SJCRH30 (cell line): Measurements from ENCODE around the gene AFF4. TPM values are rescaled to one million over a fixed set of nuclear protein-coding genes. Genes with fewer than 3 reads are reported as not detected.

Source experiments
- DNase-seq, 2 experiments: peaks; one replicate each; pipeline ENCODE4 v3.0.0-alpha.2; 2015 to 2020
- H3K27ac ChIP-seq: fragments of 250-450 bp; sonication (Bioruptor Pico); 2 replicates; pipeline ENCODE4 v1.5.1; 2020; ENCODE audit warnings: mild to moderate bottlenecking, moderate library complexity
- H3K27me3 ChIP-seq: fragments of 250-450 bp; sonication (Bioruptor Pico); 2 replicates; pipeline ENCODE4 v1.5.1; 2020; ENCODE audit warnings: mild to moderate bottlenecking, moderate library complexity
- H3K36me3 ChIP-seq: fragments of 250-450 bp; sonication (Bioruptor Pico); 2 replicates; pipeline ENCODE4 v1.5.1; 2020; ENCODE audit warnings: mild to moderate bottlenecking, moderate library complexity
- H3K4me1 ChIP-seq: fragments of 250-450 bp; sonication (Bioruptor Pico); 2 replicates; pipeline ENCODE4 v1.5.1; 2020; ENCODE audit warnings: mild to moderate bottlenecking, moderate library complexity
- H3K4me3 ChIP-seq: fragments of 250-450 bp; sonication (Bioruptor Pico); 2 replicates; pipeline ENCODE4 v1.5.1; 2020; ENCODE audit warnings: mild to moderate bottlenecking, moderate library complexity
- H3K9me3 ChIP-seq: fragments of 250-450 bp; sonication (Bioruptor Pico); replicated peaks from 2 replicates; pipeline ENCODE4 v1.5.1; 2020; ENCODE audit warnings: mild to moderate bottlenecking, moderate library complexity
- total RNA-seq: library from RNA; depleted of rRNA; stranded (reverse); fragments of >200 nt; shearing (Covaris generic); gene quantifications from 2 replicates; pipeline ENCODE4 v1.2.3, GENCODE V29; 2014; rRNA removed

The AFF4 gene
- total RNA-seq, 1 experiment from 2014 or later = 51.0 TPM

- Histone ChIP-seq H3K27ac (no peak overlapping the region), H3K27me3 (no peaks in the 10 kb centered on the region), H3K36me3 (no peaks in the 10 kb centered on the region), H3K4me1 (peaks cover 12% of the 10 kb centered on the region), H3K9me3 (no peaks in the 10 kb centered on the region), H3K4me3 (no peak overlapping the region)
- DNase-seq = no peak
These were observed 137.5 kb downstream of the AFF4 start for GRCh38 chr5:132825834-132826391.

Other genes starting within 250 kb of the AFF4 start
- 7.7 and 8.3 TPM in 2 replicates for gene KIF3A, start 226.1 kb downstream of the AFF4 start, total RNA-seq
- gene CCNI2, start 216.2 kb downstream of the AFF4 start, total RNA-seq = not detected in 2 replicates
- gene SEPTIN8, start 186.4 kb downstream of the AFF4 start, total RNA-seq = 25.4 and 26.5 TPM in 2 replicates
- gene SOWAHA, start 150.3 kb downstream of the AFF4 start, total RNA-seq = 0.02 and 0.08 TPM in 2 replicates
- gene SHROOM1, start 133.0 kb downstream of the AFF4 start, total RNA-seq = 1.6 and 2.5 TPM in 2 replicates
- gene GDF9, start 97.2 kb downstream of the AFF4 start, total RNA-seq = 0.20 and 0.57 TPM in 2 replicates
- gene UQCRQ, start 97.0 kb downstream of the AFF4 start, total RNA-seq = 229 and 261 TPM in 2 replicates
- 1.2 and 1.6 TPM in 2 replicates for gene LEAP2, start 90.0 kb downstream of the AFF4 start, total RNA-seq
- 38.6 and 39.6 TPM in 2 replicates for gene ZCCHC10, start 62.9 kb upstream of the AFF4 start, total RNA-seq
- 166 and 173 TPM in 2 replicates for gene HSPA4, start 88.4 kb upstream of the AFF4 start, total RNA-seq